Measurements from ENCODE around the gene TBPL1. TPM values are rescaled to one million over a fixed set of nuclear protein-coding genes. Genes with fewer than 3 reads are reported as not detected.

Gene TBPL1
- total and polyA plus RNA-seq, 2 experiments from 2014 or later, result 40.5 to 46.0 TPM

DNA sequence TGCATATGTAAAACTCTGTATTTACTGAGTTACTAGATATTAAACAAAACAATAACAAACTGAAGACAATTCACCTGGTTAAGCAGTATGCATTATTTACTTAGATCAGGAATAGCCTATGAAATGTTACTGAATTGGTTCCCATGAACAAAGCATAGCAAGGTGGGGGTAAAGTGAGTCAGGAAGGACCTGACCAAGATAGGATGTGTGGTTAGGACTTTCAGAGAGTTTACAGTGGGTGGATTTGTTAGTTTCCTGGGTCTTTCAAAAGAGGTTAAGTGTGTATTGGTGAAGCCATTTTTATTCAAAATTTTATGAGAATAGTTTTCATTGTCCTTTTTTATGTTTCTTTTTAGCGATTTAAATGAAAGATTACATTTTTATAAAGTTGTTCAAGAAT lies 32.9 kb downstream of the TBPL1 start:
- Histone ChIP-seq H3K9me2 (ENCODE audit: insufficient read depth) (no peaks in the 10 kb centered on the region), H3K9ac (no peak overlapping the region), H3K27ac (no peak overlapping the region), H3K4me1 (ENCODE audit: insufficient read depth) (peaks cover 5% of the 10 kb centered on the region), H3F3A (ENCODE audit: insufficient read depth) (peaks cover 12% of the 10 kb centered on the region), H3K79me2 (ENCODE audit: insufficient read depth) (no peaks in the 10 kb centered on the region), H2AFZ (no peak overlapping the region), H3K4me3 (no peak overlapping the region), H3K4me2 (ENCODE audit: unreplicated experiment) (no peak overlapping the region), H4K20me1 (ENCODE audit: insufficient read depth) (no peaks in the 10 kb centered on the region), H3K36me3 (ENCODE audit: low read depth) (peaks cover 56% of the 10 kb centered on the region), H3K9me3 (ENCODE audit: low read depth) (no peaks in the 10 kb centered on the region), H3K27me3 (replicated peaks; ENCODE audit: insufficient read depth) (no peaks in the 10 kb centered on the region)
- in situ Hi-C loops (cut with MboI), result no loop called here
- TF ChIP-seq EZH2phosphoT487 (IDR thresholded peaks at IDR 0.05; ENCODE audit: insufficient read depth, low read depth) (no peak), EZH2 (IDR thresholded peaks at IDR 0.05; ENCODE audit: insufficient read depth, poor library complexity, severe bottlenecking) (no peak)
- no peak for DNase-seq
- 96% methylated on average over 1 of the region's 1 CpG for WGBS, 2 experiments (ENCODE audit: low coverage in 1 of 2, low lambda C conversion rate in 2 of 2, missing lambda C conversion rate in 2 of 2)

GRCh38 chr6:133986942-133987341 lies 33.9 kb downstream of the TBPL1 start:
- H3K4me2 ChIP-seq (ENCODE audit: unreplicated experiment), result no peak overlapping the region
- peaks cover 52% of the 10 kb centered on the region for H3K36me3 ChIP-seq (ENCODE audit: low read depth)
- no peaks in the 10 kb centered on the region for H3K9me2 ChIP-seq (ENCODE audit: insufficient read depth)
- H3K27ac ChIP-seq, result no peak overlapping the region
- no peaks in the 10 kb centered on the region for H3K27me3 ChIP-seq (replicated peaks; ENCODE audit: insufficient read depth)
- peaks cover 20% of the 10 kb centered on the region for H3F3A ChIP-seq (ENCODE audit: insufficient read depth)
- no peaks in the 10 kb centered on the region for H3K79me2 ChIP-seq (ENCODE audit: insufficient read depth)
- no peak overlapping the region for H3K9ac ChIP-seq
- no peak for TF ChIP-seq EZH2 (IDR thresholded peaks at IDR 0.05; ENCODE audit: insufficient read depth, poor library complexity, severe bottlenecking)
- no peak for TF ChIP-seq EZH2phosphoT487 (IDR thresholded peaks at IDR 0.05; ENCODE audit: insufficient read depth, low read depth)
- in situ Hi-C loops (cut with MboI), result no loop called here
- DNase-seq, result no peak
- 98 to 99% methylated on average over 2 of the region's 2 CpGs for WGBS, 2 experiments (ENCODE audit: low coverage in 1 of 2, low lambda C conversion rate in 2 of 2, missing lambda C conversion rate in 2 of 2)
- H3K4me3 ChIP-seq, result no peak overlapping the region
- H4K20me1 ChIP-seq (ENCODE audit: insufficient read depth), result no peaks in the 10 kb centered on the region
- H3K9me3 ChIP-seq (ENCODE audit: low read depth), result no peaks in the 10 kb centered on the region
- no peak overlapping the region for H2AFZ ChIP-seq
- H3K4me1 ChIP-seq (ENCODE audit: insufficient read depth), result peaks cover 13% of the 10 kb centered on the region

DNA sequence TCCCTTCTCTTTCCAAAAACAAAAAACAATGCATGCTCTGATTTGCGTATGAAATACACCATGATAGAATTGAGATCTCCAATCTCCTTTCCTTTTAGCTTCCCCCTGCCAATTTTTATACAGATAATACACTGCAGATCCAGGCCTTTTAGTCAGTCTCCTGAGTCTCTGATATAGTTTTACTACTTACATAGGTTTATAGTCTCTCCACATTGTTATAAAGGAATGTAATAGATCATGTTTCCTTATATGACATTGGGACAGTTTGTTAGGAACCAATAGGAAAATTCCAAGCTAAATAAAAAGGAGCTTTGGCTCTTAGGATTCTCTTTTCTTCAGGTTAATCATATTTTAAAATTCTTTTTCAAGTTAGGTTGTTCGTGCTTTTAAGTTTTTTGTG lies 36.5 kb downstream of the TBPL1 start:
- Histone ChIP-seq H4K20me1 (ENCODE audit: insufficient read depth) (no peaks in the 10 kb centered on the region), H3K4me1 (ENCODE audit: insufficient read depth) (peaks cover 13% of the 10 kb centered on the region), H3K27ac (no peak overlapping the region), H3K4me2 (ENCODE audit: unreplicated experiment) (no peak overlapping the region), H3F3A (ENCODE audit: insufficient read depth) (peaks cover 20% of the 10 kb centered on the region), H3K9me2 (ENCODE audit: insufficient read depth) (no peaks in the 10 kb centered on the region), H3K36me3 (ENCODE audit: low read depth) (peaks cover 38% of the 10 kb centered on the region), H2AFZ (no peak overlapping the region), H3K4me3 (no peak overlapping the region), H3K9me3 (ENCODE audit: low read depth) (no peaks in the 10 kb centered on the region), H3K27me3 (replicated peaks; ENCODE audit: insufficient read depth) (no peaks in the 10 kb centered on the region), H3K79me2 (ENCODE audit: insufficient read depth) (no peaks in the 10 kb centered on the region), H3K9ac (no peak overlapping the region)
- in situ Hi-C loops (cut with MboI), result no loop called here
- DNase-seq, result no peak
- 95 to 99% methylated on average over 2 of the region's 2 CpGs for WGBS, 2 experiments (ENCODE audit: low coverage in 1 of 2, low lambda C conversion rate in 2 of 2, missing lambda C conversion rate in 2 of 2)
- TF ChIP-seq EZH2phosphoT487 (IDR thresholded peaks at IDR 0.05; ENCODE audit: insufficient read depth, low read depth) (no peak), EZH2 (IDR thresholded peaks at IDR 0.05; ENCODE audit: insufficient read depth, poor library complexity, severe bottlenecking) (no peak)

DNA sequence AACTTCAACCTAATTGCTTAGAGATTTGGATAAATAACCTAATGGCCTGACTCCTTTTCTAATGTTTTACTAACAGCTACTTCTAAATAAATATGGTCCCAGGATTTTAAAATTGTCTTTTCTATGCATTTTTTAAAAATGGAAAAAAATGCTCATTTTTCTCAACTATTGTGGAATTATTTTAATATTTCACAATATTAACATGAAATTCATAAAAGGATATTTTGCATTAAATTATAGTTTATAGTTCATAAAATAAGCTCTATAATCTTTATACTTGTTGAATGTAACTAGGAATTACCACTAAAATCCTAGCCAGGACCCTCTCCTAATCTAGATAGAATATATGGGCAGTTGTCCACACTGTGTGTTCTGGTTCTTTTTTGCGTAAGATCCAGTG lies 37.3 kb downstream of the TBPL1 start:
- Histone ChIP-seq H3K4me3 (no peak overlapping the region), H2AFZ (no peak overlapping the region), H3K4me1 (ENCODE audit: insufficient read depth) (peaks cover 13% of the 10 kb centered on the region), H3K9me2 (ENCODE audit: insufficient read depth) (no peaks in the 10 kb centered on the region), H3K36me3 (ENCODE audit: low read depth) (peaks cover 33% of the 10 kb centered on the region), H3K27me3 (replicated peaks; ENCODE audit: insufficient read depth) (no peaks in the 10 kb centered on the region), H4K20me1 (ENCODE audit: insufficient read depth) (no peaks in the 10 kb centered on the region), H3F3A (ENCODE audit: insufficient read depth) (peaks cover 20% of the 10 kb centered on the region), H3K9me3 (ENCODE audit: low read depth) (no peaks in the 10 kb centered on the region), H3K27ac (no peak overlapping the region), H3K9ac (no peak overlapping the region), H3K4me2 (ENCODE audit: unreplicated experiment) (no peak overlapping the region), H3K79me2 (ENCODE audit: insufficient read depth) (no peaks in the 10 kb centered on the region)
- TF ChIP-seq EZH2phosphoT487 (IDR thresholded peaks at IDR 0.05; ENCODE audit: insufficient read depth, low read depth) (no peak), EZH2 (IDR thresholded peaks at IDR 0.05; ENCODE audit: insufficient read depth, poor library complexity, severe bottlenecking) (no peak)
- no peak for DNase-seq
- in situ Hi-C loops (cut with MboI), result no loop called here
- WGBS, 2 experiments (ENCODE audit: low coverage in 1 of 2, low lambda C conversion rate in 2 of 2, missing lambda C conversion rate in 2 of 2), result 97 to 100% methylated on average over 1 of the region's 1 CpG

GRCh38 chr6:133991096-133991593 lies 38.1 kb downstream of the TBPL1 start:
- no peak for TF ChIP-seq EZH2 (IDR thresholded peaks at IDR 0.05; ENCODE audit: insufficient read depth, poor library complexity, severe bottlenecking)
- no peak for TF ChIP-seq EZH2phosphoT487 (IDR thresholded peaks at IDR 0.05; ENCODE audit: insufficient read depth, low read depth)
- peak; percentile 58 for DNase-seq
- H3F3A ChIP-seq (ENCODE audit: insufficient read depth), result peaks cover 20% of the 10 kb centered on the region
- H3K36me3 ChIP-seq (ENCODE audit: low read depth), result peaks cover 25% of the 10 kb centered on the region
- no peak overlapping the region for H3K9ac ChIP-seq
- H3K4me2 ChIP-seq (ENCODE audit: unreplicated experiment), result peak overlapping the region; percentile 8
- H3K9me3 ChIP-seq (ENCODE audit: low read depth), result no peaks in the 10 kb centered on the region
- H3K4me3 ChIP-seq, result no peak overlapping the region
- no peaks in the 10 kb centered on the region for H3K79me2 ChIP-seq (ENCODE audit: insufficient read depth)
- in situ Hi-C loops (cut with MboI), result no loop called here
- no peak overlapping the region for H2AFZ ChIP-seq
- no peaks in the 10 kb centered on the region for H3K9me2 ChIP-seq (ENCODE audit: insufficient read depth)
- no peaks in the 10 kb centered on the region for H4K20me1 ChIP-seq (ENCODE audit: insufficient read depth)
- H3K4me1 ChIP-seq (ENCODE audit: insufficient read depth), result peaks cover 13% of the 10 kb centered on the region
- WGBS, 2 experiments (ENCODE audit: low coverage in 1 of 2, low lambda C conversion rate in 2 of 2, missing lambda C conversion rate in 2 of 2), result 37 to 50% methylated on average over 2 of the region's 2 CpGs
- no peaks in the 10 kb centered on the region for H3K27me3 ChIP-seq (replicated peaks; ENCODE audit: insufficient read depth)
- H3K27ac ChIP-seq, result no peak overlapping the region
